GOT3 (cell line): Measurements from ENCODE around the gene CHRNE.
"Not testable (repeated sequence)": the region's sequence is repeated elsewhere in the genome, so short reads cannot be mapped to it uniquely, and the experiment has no call there.

Source experiments
- DNase-seq: peaks from one replicate; lab custom pipeline; 2025; ENCODE audit warnings: mixed read lengths; lab: John Stamatoyannopoulos, UW

The CHRNE gene

DNA sequence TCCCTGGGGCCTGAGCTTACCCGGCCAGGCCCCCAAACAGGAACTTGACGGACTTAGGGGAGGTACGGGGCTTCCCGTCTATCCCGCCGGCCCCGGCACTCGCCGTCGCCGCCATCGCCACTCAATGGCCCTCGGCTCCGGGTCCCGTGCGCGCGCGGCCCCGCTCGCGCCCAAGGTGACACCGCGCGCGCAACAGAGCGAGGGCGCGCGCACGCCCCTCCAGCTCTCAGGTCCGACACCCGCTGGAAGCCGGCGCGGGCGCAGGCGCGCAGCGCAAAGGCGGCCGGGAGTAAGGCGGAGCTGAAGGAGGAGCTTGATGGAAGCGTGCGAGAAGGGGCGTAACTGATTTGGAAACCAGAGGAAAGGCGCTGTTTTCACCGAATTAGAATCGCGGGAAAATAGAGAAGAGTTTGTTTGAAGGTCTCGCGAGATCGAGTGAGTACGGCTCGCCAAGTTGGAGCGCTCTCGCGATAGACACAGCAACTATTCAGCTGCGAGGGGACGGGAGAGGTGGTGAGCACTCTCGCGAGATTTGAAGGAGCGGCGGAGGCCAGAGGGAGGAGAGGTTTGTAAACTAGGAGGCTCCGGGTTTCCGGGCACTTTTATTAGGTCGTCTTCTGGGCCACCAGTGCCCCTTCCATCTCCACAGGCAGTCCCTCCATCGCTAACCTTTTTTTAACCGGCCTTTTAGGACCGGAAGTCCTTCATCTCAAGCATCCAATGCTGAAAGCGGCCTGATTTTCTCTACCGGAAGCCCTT, 37.1 kb upstream of the CHRNE start, which contains the start of the genes RNF167 and SLC25A11:
Gene RNF167 (plus strand): TSS at position 473 of the 759 bp plus-strand sequence. CDS start 642 bp downstream, outside the sequence.
Gene SLC25A11 (minus strand): TSS at position 251 of the 759 bp plus-strand sequence. CDS start 136 bp downstream, at position 115.
- DNase-seq, result peak; percentile 92

GRCh38 chr17:4939546-4939795, 36.6 kb upstream of the CHRNE start:
- DNase-seq, result no peak

- no peak for DNase-seq
Measured at GRCh38 chr17:4938688-4939545, 36.0 kb upstream of the CHRNE start.

- DNase-seq, result no peak
Measured at GRCh38 chr17:4938069-4938491, 35.2 kb upstream of the CHRNE start.

DNA sequence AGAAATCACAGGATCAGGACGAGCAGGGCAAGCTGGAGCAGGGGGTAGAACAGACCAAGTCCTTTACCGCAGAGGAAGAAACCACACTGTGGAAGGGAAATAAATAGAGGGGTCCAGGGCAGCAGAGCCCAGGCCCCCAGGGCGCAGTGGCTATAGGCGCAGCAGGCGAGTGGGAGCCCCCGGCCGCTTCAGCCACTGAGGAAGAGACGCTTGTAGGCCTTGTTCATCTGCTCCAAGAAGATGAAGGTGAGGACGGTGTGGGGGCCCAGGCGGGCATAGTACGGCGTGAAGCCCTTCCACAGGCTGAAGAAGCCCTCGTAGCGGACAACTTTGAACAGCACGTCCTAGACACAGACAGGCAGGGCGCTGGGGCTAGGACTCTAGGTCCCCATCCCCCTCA, 34.7 kb upstream of the CHRNE start:
- no peak for DNase-seq

GRCh38 chr17:4936436-4936835, 33.5 kb upstream of the CHRNE start:
- no peak for DNase-seq

DNA sequence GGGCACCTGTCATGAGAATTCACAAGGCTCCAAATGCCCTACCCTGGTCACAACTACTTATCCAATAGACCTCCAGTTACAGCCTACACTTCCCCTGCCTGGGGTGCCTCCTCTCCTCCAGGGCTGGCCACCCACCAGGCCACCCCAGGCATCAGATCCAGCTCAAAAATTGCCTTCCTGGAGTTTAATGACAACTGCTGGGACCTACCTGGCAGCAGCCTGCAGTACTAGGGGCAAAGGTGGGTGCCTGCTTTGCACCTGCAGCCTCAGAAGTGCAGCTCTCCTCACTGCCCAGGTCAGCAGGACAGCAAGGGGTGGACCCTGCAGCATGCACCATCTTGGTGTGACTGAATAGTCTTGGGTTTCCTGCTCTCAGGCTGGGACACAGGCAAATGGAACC, 32.8 kb upstream of the CHRNE start:
- no peak for DNase-seq

- DNase-seq, result no peak
Measured at GRCh38 chr17:4934173-4934979, 31.5 kb upstream of the CHRNE start.

GRCh38 chr17:4933646-4934045, 30.7 kb upstream of the CHRNE start:
- DNase-seq, result no peak

DNA sequence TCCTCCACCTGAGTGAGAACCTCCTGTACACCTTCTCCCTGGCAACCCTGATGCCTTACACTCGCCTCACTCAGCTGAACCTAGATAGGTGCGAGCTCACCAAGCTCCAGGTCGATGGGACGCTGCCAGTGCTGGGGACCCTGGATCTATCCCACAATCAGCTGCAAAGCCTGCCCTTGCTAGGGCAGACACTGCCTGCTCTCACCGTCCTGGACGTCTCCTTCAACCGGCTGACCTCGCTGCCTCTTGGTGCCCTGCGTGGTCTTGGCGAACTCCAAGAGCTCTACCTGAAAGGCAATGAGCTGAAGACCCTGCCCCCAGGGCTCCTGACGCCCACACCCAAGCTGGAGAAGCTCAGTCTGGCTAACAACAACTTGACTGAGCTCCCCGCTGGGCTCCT, 29.9 kb upstream of the CHRNE start:
- no peak for DNase-seq

- DNase-seq, result no peak
Measured at GRCh38 chr17:4931963-4932362, 29.1 kb upstream of the CHRNE start, which contains the start of gene GP1BA. Gene GP1BA, plus strand, starts transcription at chr17:4932277. Its CDS starts 328 bp downstream, at chr17:4932605.

GRCh38 chr17:4928881-4929280, 26.0 kb upstream of the CHRNE start:
- DNase-seq, result no peak

GRCh38 chr17:4926577-4927335, 23.9 kb upstream of the CHRNE start:
- not testable (repeated sequence) for DNase-seq

DNA sequence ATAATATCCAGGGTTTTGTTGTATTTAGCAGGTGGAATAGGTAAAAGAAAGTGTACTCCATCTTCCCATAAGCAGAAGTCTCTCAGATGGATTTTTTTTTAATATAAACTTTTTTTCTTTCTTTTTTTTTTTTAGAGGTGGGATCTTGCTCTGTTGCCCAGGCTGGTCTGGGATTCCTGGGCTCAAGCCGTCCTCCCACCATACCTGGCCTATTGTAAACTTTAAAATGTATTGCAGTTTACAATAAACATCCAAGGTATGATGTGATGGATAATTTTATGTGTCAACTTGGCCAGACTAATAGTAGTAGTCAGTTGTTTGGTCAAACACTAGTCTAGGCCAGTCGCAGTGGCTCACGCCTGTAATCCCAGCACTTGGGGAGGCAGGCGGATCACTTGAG, 18.4 kb upstream of the CHRNE start:
- no peak for DNase-seq

DNA sequence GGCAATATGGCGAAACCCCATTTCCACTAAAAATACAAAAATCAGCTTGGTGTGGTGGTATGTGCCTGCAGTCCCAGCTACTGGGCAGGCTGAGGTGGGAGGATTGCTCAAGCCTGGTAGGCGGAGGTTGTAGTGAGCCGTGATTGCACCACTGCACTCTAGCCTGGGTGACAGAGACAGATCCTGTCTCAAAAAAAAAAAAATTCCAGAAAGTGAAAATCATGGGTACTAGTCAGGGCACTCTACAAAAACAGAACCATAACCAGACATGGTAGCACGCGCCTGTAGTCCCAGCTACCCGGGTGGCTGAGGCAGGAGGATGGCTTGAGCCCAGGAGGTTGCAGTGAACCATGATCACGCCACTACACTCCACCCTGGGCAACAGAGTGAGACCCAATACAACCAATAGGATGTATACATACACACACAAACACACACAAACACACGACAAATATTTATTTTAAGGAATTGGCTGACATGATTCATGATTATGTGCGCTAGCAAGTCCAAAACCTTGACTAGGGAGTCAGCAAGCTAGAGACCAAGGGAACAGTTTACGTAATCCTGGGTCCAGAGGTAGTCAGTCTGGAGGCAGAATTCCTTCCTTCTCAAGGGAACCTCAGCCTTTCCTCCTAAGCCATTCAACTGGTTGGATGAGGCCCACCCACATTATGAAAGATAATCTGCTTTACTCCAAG, 17.6 kb upstream of the CHRNE start:
- no peak for DNase-seq

- DNase-seq, result no peak
Measured at GRCh38 chr17:4919511-4920047, 16.7 kb upstream of the CHRNE start.

DNA sequence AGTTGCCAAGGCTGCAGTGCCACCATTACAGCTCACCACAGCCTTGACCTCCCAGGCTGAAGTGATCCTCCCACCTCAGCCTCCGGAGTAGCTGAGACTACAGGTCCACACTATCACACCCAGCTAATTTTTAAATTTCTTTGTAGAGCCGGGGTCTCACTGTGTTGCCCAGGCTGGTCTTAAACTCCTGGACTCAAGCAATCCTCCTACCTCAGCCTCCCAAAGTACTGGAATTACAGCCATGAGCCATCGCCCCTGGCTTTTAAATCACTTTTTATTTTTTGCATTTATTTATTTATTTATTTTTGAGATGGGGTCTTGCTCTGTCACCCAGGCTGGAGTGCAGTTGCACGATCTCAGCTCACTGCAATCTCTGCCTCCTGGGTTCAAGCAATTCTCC, 11.7 kb upstream of the CHRNE start:
- not testable (repeated sequence) for DNase-seq

DNA sequence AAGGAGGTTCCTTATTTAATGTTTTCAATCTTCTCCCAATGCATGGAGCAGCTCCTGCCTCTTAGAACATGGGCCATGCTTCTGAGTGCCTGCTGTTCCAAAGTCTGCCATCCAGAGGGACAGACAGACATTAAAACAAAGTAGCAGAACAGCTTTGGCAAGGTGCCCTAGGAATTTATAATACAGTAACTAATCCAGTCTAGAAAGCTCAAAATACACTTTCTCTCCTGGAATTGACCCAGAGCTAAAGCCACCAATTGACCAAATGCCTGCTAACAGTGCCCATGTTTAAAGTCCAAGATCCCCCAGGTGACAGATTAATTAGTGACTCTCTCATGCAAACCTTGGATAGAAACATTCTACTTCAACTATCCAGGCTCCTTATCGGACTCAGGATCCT, 11.1 kb upstream of the CHRNE start:
- DNase-seq, result no peak

DNA sequence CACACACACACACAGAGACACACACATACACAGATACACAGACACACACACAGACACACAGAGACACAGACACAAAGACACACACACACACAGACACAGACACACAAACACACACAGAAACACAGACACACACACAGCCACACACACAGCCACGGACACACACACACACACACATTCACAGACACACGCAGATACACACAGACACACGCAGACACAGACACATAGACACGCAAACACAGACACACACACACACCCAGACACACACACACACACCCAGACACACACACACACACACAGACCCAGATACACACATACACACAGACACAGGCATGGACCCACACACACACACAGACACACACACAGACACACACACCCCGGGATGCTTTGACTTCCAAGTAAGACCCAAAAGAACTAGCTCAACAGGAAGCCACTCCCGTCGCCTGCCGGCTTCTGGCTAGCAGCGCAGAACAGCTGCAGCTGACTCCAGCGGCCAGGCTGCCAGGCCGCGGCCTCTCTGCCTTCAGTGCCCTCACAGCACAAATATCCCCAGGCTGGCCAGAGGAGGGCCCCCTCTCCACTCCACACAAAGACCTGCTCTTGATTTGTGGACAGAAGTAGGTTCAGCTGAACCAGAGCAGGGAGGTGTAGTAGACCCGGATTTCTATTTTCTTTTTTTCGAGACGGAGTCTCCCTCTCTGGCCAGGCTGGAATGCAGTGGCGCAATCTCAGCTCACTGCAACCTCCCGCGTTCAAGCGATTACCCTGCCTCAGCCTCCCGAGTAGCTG, 6.0 kb upstream of the CHRNE start:
- peak; percentile 27 for DNase-seq

DNA sequence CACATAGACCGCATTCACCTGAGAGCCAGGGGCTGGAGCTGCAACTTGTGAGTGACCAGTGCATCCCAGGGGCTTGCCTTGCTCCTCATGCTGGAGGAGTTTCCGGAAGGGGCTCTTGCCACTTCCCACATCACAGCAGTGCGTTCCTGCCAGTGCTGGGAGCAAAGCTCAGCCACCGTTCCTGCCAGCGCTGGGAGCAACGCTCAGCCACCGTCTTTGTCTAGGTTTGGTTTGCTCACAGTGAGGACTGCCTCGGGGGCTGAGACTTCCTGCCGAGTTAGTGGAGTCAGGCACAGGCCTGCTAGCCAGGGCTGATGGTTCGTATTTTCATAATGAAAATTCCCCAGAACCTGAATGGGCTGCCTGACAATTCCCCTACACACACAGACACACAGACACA, 5.4 kb upstream of the CHRNE start:
- no peak for DNase-seq
